ENCODE measurements around the gene CAMSAP2. TPM values are rescaled to one million over a fixed set of nuclear protein-coding genes. Genes with fewer than 3 reads are reported as not detected.

The CAMSAP2 gene
- total RNA-seq, 1 donor from 2014 or later: 43.9 TPM

GRCh38 chr1:200877839-200878551, 139.3 kb downstream of the CAMSAP2 start:
- H3K4me2 ChIP-seq: no peak overlapping the region

GRCh38 chr1:200880212-200880611, 141.5 kb downstream of the CAMSAP2 start:
- no peak overlapping the region for H3K9ac ChIP-seq
- no peak for DNase-seq (ENCODE audit: low spot score)
- H3K79me2 ChIP-seq (ENCODE audit: low read depth): no peaks in the 10 kb centered on the region
- no peaks in the 10 kb centered on the region for H3K27me3 ChIP-seq
- Mint-ChIP-seq H3K9me3 (no peaks in the 10 kb centered on the region), H3K27ac (no peak overlapping the region), H3K36me3 (no peaks in the 10 kb centered on the region), H3K4me1 (peaks cover 13% of the 10 kb centered on the region), H3K27me3 (ENCODE audit: insufficient read depth, low read depth) (peaks cover 5% of the 10 kb centered on the region), H3K4me3 (no peak overlapping the region)
- H4K20me1 ChIP-seq (ENCODE audit: low read depth): no peaks in the 10 kb centered on the region
- peaks cover 12% of the 10 kb centered on the region for H3K4me1 ChIP-seq
- no peak overlapping the region for H3K27ac ChIP-seq
- H3K4me3 ChIP-seq: no peak overlapping the region
- no peak overlapping the region for H2AFZ ChIP-seq (replicated peaks)
- H3K36me3 ChIP-seq: no peaks in the 10 kb centered on the region
- no peak overlapping the region for H3K4me2 ChIP-seq
- no peaks in the 10 kb centered on the region for H3K9me3 ChIP-seq (ENCODE audit: low read depth)
- TF ChIP-seq EZH2phosphoT487 (IDR thresholded peaks at IDR 0.05) (no peak), EZH2 (IDR thresholded peaks at IDR 0.05) (no peak), CTCF (IDR thresholded peaks at IDR 0.05) (no peak)
- H3F3A ChIP-seq (ENCODE audit: low read depth): no peaks in the 10 kb centered on the region

More at GRCh38 chr1:200877839-200878551, 139.3 kb downstream of the CAMSAP2 start:
- Mint-ChIP-seq H3K4me3 (no peak overlapping the region), H3K9me3 (peaks cover 2% of the 10 kb centered on the region), H3K27ac (no peak overlapping the region), H3K36me3 (peaks cover 2% of the 10 kb centered on the region), H3K4me1 (peaks cover 21% of the 10 kb centered on the region), H3K27me3 (ENCODE audit: insufficient read depth, low read depth) (no peaks in the 10 kb centered on the region)
- Histone ChIP-seq H3K9ac (no peak overlapping the region), H3K9me3 (ENCODE audit: low read depth) (no peaks in the 10 kb centered on the region), H3K27ac (no peak overlapping the region), H3K4me1 (peaks cover 19% of the 10 kb centered on the region), H3K27me3 (no peaks in the 10 kb centered on the region), H2AFZ (replicated peaks) (peak overlapping the region; percentile 50), H3K4me3 (no peak overlapping the region), H3F3A (ENCODE audit: low read depth) (no peaks in the 10 kb centered on the region), H3K36me3 (no peaks in the 10 kb centered on the region), H4K20me1 (ENCODE audit: low read depth) (no peaks in the 10 kb centered on the region), H3K79me2 (ENCODE audit: low read depth) (no peaks in the 10 kb centered on the region)
- TF ChIP-seq CTCF (IDR thresholded peaks at IDR 0.05): no peak
- no peak for TF ChIP-seq EZH2phosphoT487 (IDR thresholded peaks at IDR 0.05)
- no peak for TF ChIP-seq EZH2 (IDR thresholded peaks at IDR 0.05)
- no peak for DNase-seq (ENCODE audit: low spot score)

- H3K9me3 ChIP-seq (ENCODE audit: low read depth): no peaks in the 10 kb centered on the region
- Mint-ChIP-seq H3K4me3 (no peak overlapping the region), H3K27me3 (ENCODE audit: insufficient read depth, low read depth) (peaks cover 9% of the 10 kb centered on the region), H3K27ac (no peak overlapping the region), H3K36me3 (no peaks in the 10 kb centered on the region), H3K4me1 (peaks cover 18% of the 10 kb centered on the region), H3K9me3 (no peaks in the 10 kb centered on the region)
- DNase-seq (ENCODE audit: low spot score): no peak
- H3K27me3 ChIP-seq: no peaks in the 10 kb centered on the region
- no peaks in the 10 kb centered on the region for H4K20me1 ChIP-seq (ENCODE audit: low read depth)
- H3F3A ChIP-seq (ENCODE audit: low read depth): peaks cover 9% of the 10 kb centered on the region
- no peak for TF ChIP-seq EZH2phosphoT487 (IDR thresholded peaks at IDR 0.05)
- no peak for TF ChIP-seq CTCF (IDR thresholded peaks at IDR 0.05)
- no peak for TF ChIP-seq EZH2 (IDR thresholded peaks at IDR 0.05)
- peaks cover 15% of the 10 kb centered on the region for H3K4me1 ChIP-seq
- H2AFZ ChIP-seq (replicated peaks): no peak overlapping the region
- no peaks in the 10 kb centered on the region for H3K79me2 ChIP-seq (ENCODE audit: low read depth)
- H3K27ac ChIP-seq: no peak overlapping the region
- H3K4me2 ChIP-seq: no peak overlapping the region
- no peak overlapping the region for H3K9ac ChIP-seq
- H3K36me3 ChIP-seq: no peaks in the 10 kb centered on the region
- no peak overlapping the region for H3K4me3 ChIP-seq
Measured at GRCh38 chr1:200883118-200883517, 144.4 kb downstream of the CAMSAP2 start.

Measured in neural progenitor cell (in vitro differentiated cells).